PC-9 (cell line): ENCODE results near the gene NKAIN2.

Experiments
- CTCF ChIP-seq: fragments of 200-600 bp; sonication (generic); conservative IDR thresholded peaks from 2 replicates; pipeline ENCODE4 v1.6.1; 2017; ENCODE audit warnings: mixed run types, antibody characterized with exemption, mild to moderate bottlenecking, moderate library complexity
- EZH2 ChIP-seq: fragments of 200-600 bp; sonication (generic); IDR thresholded peaks from 2 replicates; pipeline ENCODE4 v1.8.0; 2017; ENCODE audit warnings: antibody characterized with exemption, low read depth

DNA sequence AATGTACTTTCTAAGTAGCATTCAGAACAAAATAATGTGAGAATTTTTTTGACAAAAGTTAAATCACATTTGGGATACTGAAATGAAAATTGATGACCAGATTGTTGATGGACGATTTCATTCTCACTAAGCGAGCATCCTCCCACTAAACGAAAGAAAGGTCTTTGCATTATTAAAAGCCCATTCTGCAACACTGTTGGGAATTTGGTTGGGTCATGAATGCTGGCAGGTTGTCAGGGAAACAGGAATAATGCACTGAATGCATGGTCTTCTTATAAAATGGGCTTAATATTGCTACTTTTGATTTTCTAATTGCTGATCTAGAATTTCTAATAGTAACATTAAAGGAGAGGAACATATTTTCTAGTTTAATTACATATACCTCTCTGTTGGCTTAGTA is 229.8 kb downstream of the NKAIN2 start:
- TF ChIP-seq CTCF: no peak
- no peak for TF ChIP-seq EZH2
